GM19351 (cell line): ENCODE data around the gene DIP2C.
A peak's percentile ranks its signal among the peaks of the same experiment; 100 is the strongest.
"Not testable (repeated sequence)": the region's sequence is repeated elsewhere in the genome, so short reads cannot be mapped to it uniquely, and the experiment has no call there.

Experiments used
- ATAC-seq: cut with Tn5 transposase; IDR thresholded peaks from one replicate; pipeline ENCODE4 v1.9.1; 2021; ENCODE audit warnings: mild to moderate bottlenecking, moderate library complexity; ENCODE audit not compliant: unreplicated experiment

Gene DIP2C

GRCh38 chr10:474946-475345 is 214.5 kb downstream of the DIP2C start:
- ATAC-seq: no peak

- ATAC-seq: no peak
Observed at GRCh38 chr10:474406-474805, 215.1 kb downstream of the DIP2C start.

GRCh38 chr10:472241-472910 is 217.1 kb downstream of the DIP2C start:
- ATAC-seq: no peak

GRCh38 chr10:470339-471003 is 219.0 kb downstream of the DIP2C start:
- ATAC-seq: no peak

GRCh38 chr10:469947-470338 is 219.5 kb downstream of the DIP2C start:
- no peak for ATAC-seq

- no peak for ATAC-seq
Observed at GRCh38 chr10:459743-460142, 229.7 kb downstream of the DIP2C start.

GRCh38 chr10:458421-458851 is 231.0 kb downstream of the DIP2C start:
- ATAC-seq: no peak

- no peak for ATAC-seq
Observed at GRCh38 chr10:456486-456885, 233.0 kb downstream of the DIP2C start.

- no peak for ATAC-seq
Observed at GRCh38 chr10:454860-455259, 234.6 kb downstream of the DIP2C start.

- ATAC-seq: no peak
Observed at GRCh38 chr10:453647-454046, 235.8 kb downstream of the DIP2C start.

- no peak for ATAC-seq
Observed at GRCh38 chr10:452512-453426, 236.7 kb downstream of the DIP2C start.

- ATAC-seq: no peak
Observed at GRCh38 chr10:451856-452255, 237.6 kb downstream of the DIP2C start.

- ATAC-seq: peak; percentile 100
Observed at GRCh38 chr10:451021-451471, 238.4 kb downstream of the DIP2C start.

- ATAC-seq: no peak
Observed at GRCh38 chr10:450463-450862, 239.0 kb downstream of the DIP2C start.

- ATAC-seq: not testable (repeated sequence)
Observed at GRCh38 chr10:449331-449730, 240.1 kb downstream of the DIP2C start.

GRCh38 chr10:443459-443858 is 246.0 kb downstream of the DIP2C start:
- ATAC-seq: no peak

- no peak for ATAC-seq
Observed at GRCh38 chr10:442209-442608, 247.3 kb downstream of the DIP2C start.

GRCh38 chr10:441659-442058 is 247.8 kb downstream of the DIP2C start:
- ATAC-seq: no peak

- ATAC-seq: no peak
Observed at GRCh38 chr10:440127-440526, 249.3 kb downstream of the DIP2C start.

GRCh38 chr10:437698-438490 is 251.6 kb downstream of the DIP2C start:
- ATAC-seq: no peak
